Suppressor macrophage treated with lipopolysaccharide for 4 hours (primary cell): ENCODE results near the gene THSD8.

ENCODE experiments used
- DNase-seq: peaks from one replicate; pipeline ENCODE4 v3.0.0-alpha.2; 2020

The THSD8 gene

DNA sequence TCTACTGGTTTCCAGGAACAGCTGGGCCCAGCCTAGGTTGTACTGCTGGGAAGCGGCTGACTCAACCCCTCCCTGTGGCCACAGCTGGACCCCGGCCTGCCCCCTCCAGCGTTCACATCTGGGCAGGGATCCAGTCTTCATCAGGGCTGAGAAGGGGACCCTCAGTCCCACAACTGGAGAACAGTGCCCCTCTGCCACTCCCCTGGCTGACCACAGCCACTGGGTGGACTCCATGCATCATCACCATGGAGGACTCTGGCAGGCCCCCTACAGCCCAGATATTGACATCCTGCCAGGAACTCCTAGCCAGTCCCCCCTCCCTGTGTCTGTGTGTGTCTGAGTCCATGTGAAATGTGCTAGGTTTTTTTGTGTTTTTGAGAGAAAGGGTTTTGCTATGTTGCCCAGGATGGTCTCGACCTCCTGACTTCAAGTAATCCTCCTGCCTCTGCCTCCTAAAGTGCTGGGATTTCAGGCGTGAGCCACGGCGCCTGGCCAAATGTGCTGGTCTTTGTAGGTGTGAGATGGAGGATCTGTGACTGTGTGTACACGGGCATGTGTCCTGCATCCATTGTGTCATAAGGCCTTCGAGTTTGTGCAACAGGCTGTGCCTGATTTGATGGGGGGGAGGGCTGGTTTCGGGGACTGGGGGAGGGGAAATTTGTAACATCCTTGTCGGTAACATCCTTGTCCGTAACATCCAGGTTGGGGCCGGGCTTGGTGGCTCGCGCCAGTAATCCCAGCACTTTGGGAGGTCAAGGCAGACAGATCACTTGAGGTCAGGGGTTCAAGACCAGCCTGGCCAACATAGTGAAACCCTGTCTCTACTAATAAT is 22.5 kb upstream of the THSD8 start:
- peak; percentile 72 for DNase-seq

DNA sequence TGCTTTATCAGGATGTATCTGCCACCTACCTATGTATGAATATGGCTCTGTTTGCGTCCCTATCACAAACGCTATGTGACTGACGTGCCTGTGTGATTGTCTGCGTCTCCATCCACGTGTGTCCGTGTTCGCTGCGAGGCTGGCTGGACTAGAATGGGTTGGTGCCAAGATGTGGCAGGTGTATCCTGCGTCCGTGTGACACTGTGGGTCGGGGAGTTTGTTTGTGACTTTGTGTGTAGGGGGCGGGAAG is 19.8 kb upstream of the THSD8 start:
- DNase-seq: no peak

DNA sequence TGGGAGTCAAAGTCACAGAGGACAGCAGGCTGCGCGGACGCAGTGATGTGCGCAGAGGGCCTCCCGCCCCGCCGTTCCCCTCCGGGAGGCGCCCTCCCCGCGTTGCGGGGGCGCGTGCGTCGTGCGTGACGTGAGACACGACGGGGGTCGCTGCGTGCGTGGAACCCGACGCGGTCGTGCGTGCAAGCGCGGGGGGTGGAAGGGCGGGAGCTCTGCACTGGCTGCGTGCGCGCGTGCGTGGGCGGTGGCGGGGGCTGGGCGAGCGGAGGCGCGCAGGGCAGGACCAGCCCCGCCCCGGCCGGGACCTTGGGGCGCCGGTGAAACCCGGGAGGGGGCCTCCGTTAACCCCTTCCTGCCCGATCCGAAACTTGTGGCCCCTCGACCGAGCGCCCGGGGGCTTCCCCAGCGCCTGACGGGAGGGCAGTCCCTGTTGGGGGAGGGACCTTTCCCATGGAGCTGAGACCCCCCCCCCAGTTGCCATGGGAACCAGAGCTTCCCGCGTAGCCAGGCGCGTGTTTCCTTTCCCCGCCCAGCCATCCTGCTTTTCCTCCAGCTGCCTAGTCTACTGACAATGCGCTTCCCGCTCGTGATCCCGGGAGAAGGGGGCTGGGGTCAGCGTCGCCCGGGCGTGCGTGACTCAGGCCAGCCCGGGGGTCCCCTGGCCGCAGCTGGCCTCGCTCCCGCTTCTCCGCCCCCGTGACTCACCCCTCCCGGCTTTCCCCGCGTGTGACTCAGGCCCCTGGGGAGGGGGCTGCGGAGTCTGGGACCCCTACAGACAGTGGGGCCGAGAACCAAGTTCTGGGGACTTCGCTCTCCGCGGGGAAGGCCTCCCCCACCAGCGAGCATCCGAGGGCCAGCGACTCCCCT is 19.2 kb upstream of the THSD8 start:
- peak; percentile 92 for DNase-seq

DNA sequence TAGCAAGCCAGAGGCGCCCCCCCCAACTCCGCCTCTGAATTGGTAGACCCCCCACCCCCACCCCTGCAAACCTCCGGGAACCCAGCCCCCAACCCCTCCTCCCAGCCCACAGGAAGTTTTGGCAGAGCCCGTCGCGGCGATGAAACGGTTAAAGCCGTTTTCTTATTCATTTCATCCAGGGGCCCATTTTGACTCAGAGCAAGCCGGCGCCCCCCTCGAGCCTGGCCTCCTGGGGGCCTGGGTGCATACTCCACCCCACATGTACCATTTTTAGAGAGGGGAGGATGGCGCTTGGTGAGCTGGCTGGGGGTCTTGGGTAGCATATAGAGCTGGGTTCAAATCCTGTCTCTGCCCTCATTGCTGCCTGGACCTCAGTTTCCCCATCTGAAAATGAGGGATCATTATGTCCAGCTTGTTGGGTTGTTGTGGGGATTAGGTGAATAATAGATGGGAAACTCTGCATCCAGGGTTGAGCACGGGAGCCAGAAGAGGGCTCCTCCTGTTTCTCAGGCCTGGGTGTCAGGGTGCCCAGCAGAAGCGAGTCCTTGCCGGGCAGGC is 18.5 kb upstream of the THSD8 start:
- DNase-seq: peak; percentile 41

DNA sequence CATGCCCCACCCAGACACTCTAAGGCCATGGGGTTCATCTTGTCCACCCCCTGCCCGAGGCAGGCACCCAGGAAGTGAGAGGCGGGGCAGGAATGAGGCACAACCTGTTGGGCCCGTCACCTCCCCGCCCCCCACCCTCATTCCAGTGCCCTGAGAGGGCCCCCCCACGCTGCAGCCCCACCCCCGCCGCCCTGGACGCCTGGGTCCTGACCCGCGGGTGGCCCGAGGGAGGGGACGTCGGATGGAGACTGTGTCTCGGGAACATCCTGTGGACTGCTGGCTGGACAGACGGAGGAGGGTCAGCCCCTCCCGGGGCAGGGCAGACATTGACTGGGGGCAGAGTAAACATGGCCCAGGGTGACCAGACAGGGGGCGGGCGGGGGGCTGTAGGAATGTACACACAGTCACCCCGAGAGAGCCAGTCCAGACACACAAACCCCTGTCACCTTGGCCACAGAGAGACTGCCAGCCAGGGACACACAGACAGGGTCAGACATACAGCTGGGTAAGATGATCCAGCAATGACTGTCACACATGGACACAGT is 17.9 kb upstream of the THSD8 start:
- DNase-seq: no peak

DNA sequence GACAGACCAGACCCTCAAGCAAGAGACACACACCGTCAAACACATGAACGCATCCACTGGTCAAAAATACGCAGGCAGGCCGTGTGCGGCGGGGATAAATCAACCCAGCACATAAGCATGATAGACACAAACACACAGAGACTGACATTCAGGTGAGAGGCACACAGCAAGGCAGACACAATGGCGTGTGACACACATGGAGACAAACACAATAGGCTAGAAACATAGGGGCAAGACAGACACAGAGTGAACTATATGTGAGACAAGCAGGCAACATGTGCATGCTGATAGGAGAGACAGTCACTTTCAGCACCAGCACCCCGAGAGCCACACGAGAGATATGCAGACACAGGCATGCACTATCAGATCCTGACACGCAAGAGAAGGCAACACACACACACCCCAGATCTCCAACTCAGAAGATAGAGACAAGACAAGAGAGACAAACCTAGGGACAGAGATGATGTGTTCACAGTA is 17.4 kb upstream of the THSD8 start:
- DNase-seq: no peak

DNA sequence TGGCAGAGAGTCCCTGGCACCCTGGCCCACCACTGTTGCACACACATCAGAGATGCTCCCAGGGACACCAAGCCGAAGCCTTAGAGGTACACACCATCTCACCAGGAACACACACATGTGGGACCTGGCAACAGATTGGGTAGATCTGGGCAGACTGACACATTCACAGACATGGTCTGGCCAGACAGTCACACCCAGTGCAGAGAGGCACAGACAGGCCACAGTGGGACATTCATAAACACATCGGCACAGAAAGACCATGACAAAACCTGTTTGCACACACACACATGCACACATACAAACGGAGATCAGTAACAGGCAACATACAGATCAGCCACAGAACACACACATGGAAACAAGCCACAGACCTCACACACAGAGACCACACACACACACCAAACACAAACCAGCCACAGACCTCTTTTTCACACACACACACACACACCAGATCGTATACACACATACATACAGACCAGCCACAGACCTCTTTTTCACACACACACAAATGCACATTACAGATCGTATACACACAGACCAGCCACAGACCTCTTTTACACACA is 16.9 kb upstream of the THSD8 start:
- DNase-seq: peak; percentile 25

DNA sequence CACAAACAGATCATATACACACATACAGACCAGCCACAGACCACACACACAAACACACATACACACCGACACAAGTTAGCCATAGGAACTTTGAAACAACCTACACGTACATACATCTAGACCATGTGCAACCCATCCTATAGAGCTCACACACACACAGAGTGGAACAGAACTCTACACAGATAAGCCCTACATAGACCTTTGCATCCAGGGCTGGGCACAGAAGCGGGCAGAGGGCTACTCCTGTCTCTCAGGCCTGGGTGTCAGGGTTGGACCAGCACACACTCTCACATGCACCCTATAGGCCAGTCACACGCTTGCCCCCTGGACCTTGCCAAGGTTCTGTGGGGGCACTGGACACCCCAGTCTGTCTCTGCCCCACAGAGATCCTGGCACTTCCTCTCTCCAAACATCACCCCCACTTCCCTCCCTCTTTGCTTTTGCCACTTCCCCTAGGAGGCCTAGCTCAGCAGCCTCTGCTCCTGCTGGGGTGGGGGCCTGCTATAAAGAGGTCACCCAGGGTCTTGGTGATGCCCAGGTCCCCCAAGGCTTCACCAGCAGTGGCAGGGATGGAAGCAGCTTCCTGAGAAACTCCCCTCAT is 16.3 kb upstream of the THSD8 start:
- peak; percentile 64 for DNase-seq

DNA sequence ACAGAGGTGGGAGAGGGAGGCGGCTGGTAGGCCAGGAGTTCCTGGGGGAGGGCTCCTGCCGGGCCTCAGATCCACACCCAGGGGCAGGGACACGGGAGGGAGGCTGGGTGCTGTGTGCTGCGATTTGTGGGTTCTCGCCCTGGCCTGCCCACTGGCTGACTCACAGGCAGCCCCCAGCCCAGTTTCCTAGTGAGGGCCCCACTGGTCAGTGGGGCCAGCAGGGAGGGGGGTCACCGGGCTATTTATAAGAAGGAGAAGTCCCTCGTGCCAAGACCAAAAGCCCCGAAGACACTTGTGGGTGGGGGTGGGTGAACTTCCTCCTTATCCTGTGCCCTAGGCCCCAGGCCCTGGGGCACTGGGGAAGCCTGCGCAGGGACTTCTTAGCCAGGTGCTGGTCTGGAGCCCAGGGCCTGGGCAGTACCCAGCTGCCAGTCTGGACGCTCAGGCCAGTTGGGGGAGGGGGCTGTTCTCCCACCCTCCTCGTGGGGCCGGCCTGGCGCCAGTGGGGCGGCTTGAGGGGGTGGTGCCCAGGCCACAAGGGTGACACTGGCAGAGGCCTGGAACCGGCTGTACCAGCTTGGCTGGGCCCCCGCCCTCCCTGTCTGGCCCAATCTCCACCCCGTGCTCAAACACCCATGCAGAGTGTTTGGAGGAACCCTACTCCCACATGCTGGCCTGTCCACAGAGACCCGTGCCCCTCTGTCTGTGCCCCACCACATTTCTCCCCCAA is 15.6 kb upstream of the THSD8 start:
- peak; percentile 92 for DNase-seq

DNA sequence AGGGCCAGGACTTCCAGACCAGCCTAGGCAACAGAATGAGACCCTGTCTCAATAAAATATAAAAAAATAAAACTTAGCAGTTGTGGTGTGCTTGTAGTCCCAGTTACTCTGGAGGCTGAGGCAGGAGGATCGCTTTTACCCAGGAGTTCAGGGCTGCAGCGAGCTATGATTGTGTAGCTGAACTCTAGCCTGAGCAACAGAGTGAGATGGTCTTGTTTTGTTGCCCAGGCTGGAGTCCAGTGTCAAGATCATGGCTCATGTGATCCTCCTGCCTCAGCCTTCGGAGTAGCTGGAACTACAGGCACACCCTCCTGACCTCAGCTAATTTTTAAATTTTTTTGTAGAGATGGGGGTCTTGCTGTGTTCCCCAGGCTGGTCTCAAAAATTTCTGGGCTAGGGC is 14.9 kb upstream of the THSD8 start:
- peak; percentile 35 for DNase-seq

DNA sequence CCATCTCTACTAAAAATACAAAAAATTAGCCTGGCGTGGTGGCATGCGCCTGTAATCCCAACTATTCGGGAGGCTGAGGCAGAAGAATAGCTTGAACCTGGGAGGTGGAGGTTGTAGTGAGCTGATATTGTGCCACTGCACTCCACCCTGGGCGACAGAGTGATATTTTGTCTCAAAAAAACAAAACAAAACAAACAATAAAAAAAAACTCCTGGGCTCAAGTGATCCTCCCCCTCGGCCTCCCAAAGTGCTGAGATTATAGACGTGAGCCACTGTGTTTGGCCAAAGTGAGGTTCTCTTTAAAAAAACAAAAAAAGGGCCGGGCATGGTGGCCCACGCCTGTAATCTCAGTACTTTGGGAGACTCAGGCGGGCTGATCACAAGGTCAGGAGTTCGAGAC is 14.4 kb upstream of the THSD8 start:
- DNase-seq: no peak

DNA sequence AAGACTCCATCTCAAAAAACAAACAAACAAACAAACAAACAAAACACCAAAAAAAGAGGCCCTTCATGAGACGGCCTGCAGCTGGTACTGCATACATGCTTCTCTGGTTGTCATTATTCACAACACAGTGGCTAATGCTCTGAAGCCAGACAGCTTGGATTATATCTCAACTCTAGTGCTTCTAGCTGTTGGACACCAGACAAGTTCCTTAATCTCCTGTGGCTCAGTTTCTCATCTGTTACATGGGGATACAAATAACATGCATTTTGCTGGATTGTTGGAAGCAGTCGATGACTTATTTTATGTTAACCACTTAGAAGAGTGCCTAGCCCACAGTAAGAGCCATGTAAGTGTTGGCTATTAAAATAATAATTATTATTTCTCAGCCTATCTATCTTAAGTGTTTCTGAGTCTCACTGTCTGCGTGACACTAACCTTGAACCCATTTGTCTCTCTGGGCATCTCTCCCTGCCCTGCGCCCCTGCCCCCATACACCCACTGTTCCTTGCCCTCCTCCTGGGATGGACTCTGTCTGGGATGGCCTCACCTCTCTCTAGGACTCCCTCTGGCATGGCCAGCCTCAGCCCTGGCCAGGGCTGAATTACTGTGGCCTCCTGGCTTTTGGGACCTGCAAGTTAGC is 13.7 kb upstream of the THSD8 start:
- no peak for DNase-seq

DNA sequence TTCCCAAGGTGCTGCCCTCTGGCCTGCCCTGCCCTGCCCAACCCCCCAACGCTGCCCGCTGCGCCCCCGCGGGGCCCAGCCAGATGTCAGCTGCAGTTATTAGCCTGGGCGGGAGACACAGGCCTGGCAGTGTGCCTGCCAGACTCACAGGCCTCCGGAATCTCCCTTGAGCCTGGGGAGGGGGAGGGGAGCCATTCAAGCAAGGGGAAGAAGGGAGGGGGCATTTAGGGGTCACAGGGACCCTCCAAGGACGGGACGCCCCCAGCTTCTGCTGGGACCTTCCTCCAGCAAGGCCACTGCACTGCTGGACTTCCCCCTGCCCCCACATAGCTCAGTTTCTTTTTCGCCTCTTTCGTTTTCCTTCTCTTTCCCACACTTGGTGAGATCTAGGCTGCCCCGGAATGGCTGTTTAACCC is 13.2 kb upstream of the THSD8 start:
- peak; percentile 97 for DNase-seq

DNA sequence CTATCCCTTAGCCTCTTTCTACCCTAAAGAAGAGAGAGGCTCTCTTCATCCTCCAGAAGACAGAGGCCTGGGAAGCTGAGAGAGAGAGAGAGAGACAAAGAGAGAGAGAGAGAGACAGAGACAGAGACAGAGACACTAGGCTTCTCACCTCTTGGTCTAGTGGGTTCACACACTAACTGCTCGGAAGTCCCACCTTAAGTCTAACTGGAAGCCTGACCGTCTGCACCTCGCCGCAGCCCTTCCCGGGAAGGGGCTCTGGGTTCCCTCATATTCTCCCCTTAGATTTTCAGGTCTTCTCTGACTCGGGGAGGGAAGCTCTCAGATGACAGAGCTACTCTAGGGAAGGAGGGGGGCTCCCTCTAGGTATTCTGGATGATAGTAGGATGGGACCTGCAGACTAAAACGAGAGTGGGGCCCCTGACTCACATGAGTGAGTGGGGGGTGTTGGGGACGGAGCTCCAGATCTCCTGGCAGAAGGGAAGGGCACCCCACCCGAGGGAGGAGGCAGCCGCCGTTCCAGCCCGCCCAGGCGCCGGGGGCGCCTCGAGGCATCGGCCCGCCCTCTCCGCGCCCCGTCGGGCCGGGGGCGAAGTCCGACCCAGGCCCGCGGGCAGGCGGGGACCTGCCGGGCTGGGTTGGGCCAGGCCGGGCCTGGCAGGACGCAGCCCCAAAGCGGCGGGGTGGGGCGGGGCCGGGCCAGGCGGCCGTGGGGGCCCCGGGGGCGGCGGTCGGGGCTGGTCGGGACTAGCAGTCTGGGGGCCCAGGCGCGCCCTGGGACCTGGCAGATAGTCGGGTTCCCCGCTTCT is 12.6 kb upstream of the THSD8 start:
- no peak for DNase-seq

DNA sequence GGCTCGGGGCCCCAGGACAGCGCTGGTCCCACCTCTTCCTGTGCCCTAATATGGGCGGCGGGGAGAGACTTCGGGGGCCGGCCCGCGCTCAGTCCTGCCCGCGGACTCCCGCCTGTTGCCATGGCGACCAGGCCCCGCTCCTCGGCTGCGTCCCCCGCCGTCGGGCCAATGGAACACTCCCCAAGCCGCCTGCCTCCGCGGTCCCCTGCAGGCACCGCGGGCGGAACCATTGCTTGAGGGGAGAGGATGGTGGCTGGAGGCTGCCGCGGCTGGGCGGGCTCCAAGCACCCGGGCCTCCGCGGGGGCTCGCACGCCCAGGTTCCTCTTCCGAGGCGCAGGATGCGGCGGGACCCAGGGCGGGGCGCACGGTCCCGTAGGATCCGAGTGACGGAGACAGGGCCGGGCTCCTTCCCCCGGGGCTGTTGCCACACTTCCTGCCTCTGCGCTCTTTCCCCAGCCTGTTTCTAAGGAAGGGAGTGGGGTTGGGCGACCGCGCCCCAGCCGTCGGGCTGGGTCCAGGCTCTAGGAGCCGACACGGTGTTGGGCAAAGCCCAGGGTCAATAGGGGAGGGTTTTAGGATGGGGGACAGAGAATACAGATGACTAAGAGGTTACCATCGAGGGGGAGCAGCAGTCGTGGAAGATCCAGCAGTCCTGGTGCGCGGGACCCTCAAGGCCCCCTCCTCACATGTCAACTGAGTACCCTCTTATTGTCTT is 11.8 kb upstream of the THSD8 start:
- peak; percentile 99 for DNase-seq

DNA sequence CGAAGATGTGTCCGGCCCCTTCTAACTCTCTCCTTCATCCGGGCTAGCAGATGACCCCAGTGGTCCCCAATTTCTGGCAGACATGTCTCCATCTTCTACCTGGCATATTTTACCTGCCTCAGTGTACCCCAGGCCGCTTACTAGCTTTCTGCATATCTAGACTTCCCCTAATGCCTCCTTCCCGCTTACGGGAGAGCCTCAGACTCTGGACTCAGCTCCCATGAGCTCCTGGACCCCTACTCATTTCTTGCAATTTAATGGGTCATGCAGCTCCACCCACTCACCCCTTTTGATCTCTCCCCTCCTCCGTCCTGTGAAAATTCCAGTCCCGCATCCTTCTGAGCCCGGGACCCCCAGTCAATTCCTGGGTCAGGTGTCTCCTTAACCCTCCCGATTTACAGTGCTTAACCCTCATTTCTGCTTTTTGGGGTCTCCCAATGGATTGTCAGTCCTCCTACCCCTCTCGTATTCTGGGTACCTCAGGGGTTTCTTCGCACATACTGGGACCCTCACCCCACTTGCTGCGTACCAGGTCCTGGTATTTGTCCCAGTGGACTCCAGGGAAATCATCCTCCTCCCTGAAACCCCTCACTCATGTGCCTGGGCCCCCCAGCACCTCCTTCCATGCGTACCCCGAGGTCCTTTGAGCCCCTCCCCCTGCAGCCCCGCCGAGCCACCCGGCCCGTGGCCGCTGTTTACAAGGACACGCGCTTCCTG is 11.1 kb upstream of the THSD8 start:
- peak; percentile 42 for DNase-seq

DNA sequence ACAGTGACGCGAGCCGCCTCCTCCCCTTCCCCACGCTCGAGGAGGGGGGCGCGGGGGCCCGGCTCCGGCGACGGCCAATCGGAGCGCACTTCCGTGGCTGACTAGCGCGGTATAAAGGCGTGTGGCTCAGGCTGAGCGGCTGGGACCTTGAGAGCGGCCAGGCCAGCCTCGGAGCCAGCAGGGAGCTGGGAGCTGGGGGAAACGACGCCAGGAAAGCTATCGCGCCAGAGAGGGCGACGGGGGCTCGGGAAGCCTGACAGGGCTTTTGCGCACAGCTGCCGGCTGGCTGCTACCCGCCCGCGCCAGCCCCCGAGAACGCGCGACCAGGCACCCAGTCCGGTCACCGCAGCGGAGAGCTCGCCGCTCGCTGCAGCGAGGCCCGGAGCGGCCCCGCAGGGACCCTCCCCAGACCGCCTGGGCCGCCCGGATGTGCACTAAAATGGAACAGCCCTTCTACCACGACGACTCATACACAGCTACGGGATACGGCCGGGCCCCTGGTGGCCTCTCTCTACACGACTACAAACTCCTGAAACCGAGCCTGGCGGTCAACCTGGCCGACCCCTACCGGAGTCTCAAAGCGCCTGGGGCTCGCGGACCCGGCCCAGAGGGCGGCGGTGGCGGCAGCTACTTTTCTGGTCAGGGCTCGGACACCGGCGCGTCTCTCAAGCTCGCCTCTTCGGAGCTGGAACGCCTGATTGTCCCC is 10.4 kb upstream of the THSD8 start, which contains the start of gene JUNB:
TSS of gene JUNB (plus strand) at position 142 of the 706 bp plus-strand sequence. CDS start at position 428, 286 bp downstream.
- peak; percentile 100 for DNase-seq

DNA sequence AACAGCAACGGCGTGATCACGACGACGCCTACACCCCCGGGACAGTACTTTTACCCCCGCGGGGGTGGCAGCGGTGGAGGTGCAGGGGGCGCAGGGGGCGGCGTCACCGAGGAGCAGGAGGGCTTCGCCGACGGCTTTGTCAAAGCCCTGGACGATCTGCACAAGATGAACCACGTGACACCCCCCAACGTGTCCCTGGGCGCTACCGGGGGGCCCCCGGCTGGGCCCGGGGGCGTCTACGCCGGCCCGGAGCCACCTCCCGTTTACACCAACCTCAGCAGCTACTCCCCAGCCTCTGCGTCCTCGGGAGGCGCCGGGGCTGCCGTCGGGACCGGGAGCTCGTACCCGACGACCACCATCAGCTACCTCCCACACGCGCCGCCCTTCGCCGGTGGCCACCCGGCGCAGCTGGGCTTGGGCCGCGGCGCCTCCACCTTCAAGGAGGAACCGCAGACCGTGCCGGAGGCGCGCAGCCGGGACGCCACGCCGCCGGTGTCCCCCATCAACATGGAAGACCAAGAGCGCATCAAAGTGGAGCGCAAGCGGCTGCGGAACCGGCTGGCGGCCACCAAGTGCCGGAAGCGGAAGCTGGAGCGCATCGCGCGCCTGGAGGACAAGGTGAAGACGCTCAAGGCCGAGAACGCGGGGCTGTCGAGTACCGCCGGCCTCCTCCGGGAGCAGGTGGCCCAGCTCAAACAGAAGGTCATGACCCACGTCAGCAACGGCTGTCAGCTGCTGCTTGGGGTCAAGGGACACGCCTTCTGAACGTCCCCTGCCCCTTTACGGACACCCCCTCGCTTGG is 9.6 kb upstream of the THSD8 start:
- DNase-seq: peak; percentile 80
